Measurements from ENCODE around the gene NCAM2.

Gene NCAM2

GRCh38 chr21:21030311-21030710, 32.1 kb downstream of the NCAM2 start:
- H3K9me3 ChIP-seq (ENCODE audit: insufficient read depth, low read depth, low read length): no peaks in the 10 kb centered on the region
- H2AFZ ChIP-seq (ENCODE audit: low read length): no peak overlapping the region
- H4K20me1 ChIP-seq (ENCODE audit: insufficient read depth, low read length, poor library complexity, severe bottlenecking): no peaks in the 10 kb centered on the region
- H3K4me3 ChIP-seq (ENCODE audit: low read length, poor library complexity, severe bottlenecking): no peak overlapping the region
- no peaks in the 10 kb centered on the region for H3K79me2 ChIP-seq (ENCODE audit: insufficient read depth, low read length)
- H3K4me2 ChIP-seq (ENCODE audit: low read depth, low read length, poor library complexity, severe bottlenecking): no peak overlapping the region
- H3K4me1 ChIP-seq (ENCODE audit: insufficient read depth, low read length, poor library complexity, severe bottlenecking): no peaks in the 10 kb centered on the region
- no peaks in the 10 kb centered on the region for H3F3A ChIP-seq (ENCODE audit: low read depth)
- no peaks in the 10 kb centered on the region for H3K36me3 ChIP-seq (ENCODE audit: insufficient read depth, low read length)
- no peaks in the 10 kb centered on the region for H3K9me2 ChIP-seq (replicated peaks; ENCODE audit: low read depth, low read length)
- TF ChIP-seq CTCF (conservative IDR thresholded peaks at IDR 0.05; ENCODE audit: low read length): no peak
- no peak for TF ChIP-seq EZH2phosphoT487 (IDR thresholded peaks at IDR 0.05; ENCODE audit: borderline replicate concordance)
- H3K27me3 ChIP-seq (ENCODE audit: insufficient read depth, low read length, poor library complexity, severe bottlenecking): no peaks in the 10 kb centered on the region
- H3K9ac ChIP-seq (ENCODE audit: low read depth, low read length, poor library complexity, severe bottlenecking): no peak overlapping the region

- H3K27me3 ChIP-seq (ENCODE audit: insufficient read depth, low read length, poor library complexity, severe bottlenecking): no peaks in the 10 kb centered on the region
- no peak overlapping the region for H2AFZ ChIP-seq (ENCODE audit: low read length)
- no peak overlapping the region for H3K9ac ChIP-seq (ENCODE audit: low read depth, low read length, poor library complexity, severe bottlenecking)
- H3K79me2 ChIP-seq (ENCODE audit: insufficient read depth, low read length): no peaks in the 10 kb centered on the region
- TF ChIP-seq EZH2phosphoT487 (IDR thresholded peaks at IDR 0.05; ENCODE audit: borderline replicate concordance) (no peak), CTCF (conservative IDR thresholded peaks at IDR 0.05; ENCODE audit: low read length) (no peak)
- no peaks in the 10 kb centered on the region for H3K36me3 ChIP-seq (ENCODE audit: insufficient read depth, low read length)
- H3K4me3 ChIP-seq (ENCODE audit: low read length, poor library complexity, severe bottlenecking): no peak overlapping the region
- H3K9me2 ChIP-seq (replicated peaks; ENCODE audit: low read depth, low read length): no peaks in the 10 kb centered on the region
- no peak overlapping the region for H3K4me2 ChIP-seq (ENCODE audit: low read depth, low read length, poor library complexity, severe bottlenecking)
- no peaks in the 10 kb centered on the region for H3K9me3 ChIP-seq (ENCODE audit: insufficient read depth, low read depth, low read length)
- H3K4me1 ChIP-seq (ENCODE audit: insufficient read depth, low read length, poor library complexity, severe bottlenecking): no peaks in the 10 kb centered on the region
- H4K20me1 ChIP-seq (ENCODE audit: insufficient read depth, low read length, poor library complexity, severe bottlenecking): no peaks in the 10 kb centered on the region
- no peaks in the 10 kb centered on the region for H3F3A ChIP-seq (ENCODE audit: low read depth)
These were observed 35.8 kb downstream of the NCAM2 start for GRCh38 chr21:21034036-21034435.

GRCh38 chr21:21039624-21040170, 41.5 kb downstream of the NCAM2 start:
- H3K79me2 ChIP-seq (ENCODE audit: insufficient read depth, low read length): no peaks in the 10 kb centered on the region
- H3K4me1 ChIP-seq (ENCODE audit: insufficient read depth, low read length, poor library complexity, severe bottlenecking): no peaks in the 10 kb centered on the region
- no peak overlapping the region for H3K9ac ChIP-seq (ENCODE audit: low read depth, low read length, poor library complexity, severe bottlenecking)
- no peaks in the 10 kb centered on the region for H3K9me3 ChIP-seq (ENCODE audit: insufficient read depth, low read depth, low read length)
- H4K20me1 ChIP-seq (ENCODE audit: insufficient read depth, low read length, poor library complexity, severe bottlenecking): no peaks in the 10 kb centered on the region
- no peak overlapping the region for H2AFZ ChIP-seq (ENCODE audit: low read length)
- no peaks in the 10 kb centered on the region for H3K9me2 ChIP-seq (replicated peaks; ENCODE audit: low read depth, low read length)
- no peak overlapping the region for H3K4me2 ChIP-seq (ENCODE audit: low read depth, low read length, poor library complexity, severe bottlenecking)
- H3K27me3 ChIP-seq (ENCODE audit: insufficient read depth, low read length, poor library complexity, severe bottlenecking): no peaks in the 10 kb centered on the region
- no peaks in the 10 kb centered on the region for H3K36me3 ChIP-seq (ENCODE audit: insufficient read depth, low read length)
- H3F3A ChIP-seq (ENCODE audit: low read depth): no peaks in the 10 kb centered on the region
- H3K4me3 ChIP-seq (ENCODE audit: low read length, poor library complexity, severe bottlenecking): no peak overlapping the region
- TF ChIP-seq CTCF (conservative IDR thresholded peaks at IDR 0.05; ENCODE audit: low read length): no peak
- TF ChIP-seq EZH2phosphoT487 (IDR thresholded peaks at IDR 0.05; ENCODE audit: borderline replicate concordance): no peak

Measured in Loucy (cell line).